GM18951 (cell line): ENCODE results near the gene BIN1.

Source experiments
- POLR2A ChIP-seq: IDR thresholded peaks from 4 replicates; pipeline ENCODE4 v1.6.1; 2011; ENCODE audit warnings: mild to moderate bottlenecking; ENCODE audit not compliant: insufficient read length, insufficient read depth; ENCODE audit errors: extremely low read depth
- in situ Hi-C: fragments of 300-500 bp; cut with MboI; formaldehyde crosslinking; loops from one replicate; pipeline ENCODE4 v1.12.0; 2022; ENCODE audit warnings: low sequenced_read_pairs, mixed read lengths, inconsistent platforms; ENCODE audit not compliant: unreplicated experiment

The BIN1 gene, protein sequence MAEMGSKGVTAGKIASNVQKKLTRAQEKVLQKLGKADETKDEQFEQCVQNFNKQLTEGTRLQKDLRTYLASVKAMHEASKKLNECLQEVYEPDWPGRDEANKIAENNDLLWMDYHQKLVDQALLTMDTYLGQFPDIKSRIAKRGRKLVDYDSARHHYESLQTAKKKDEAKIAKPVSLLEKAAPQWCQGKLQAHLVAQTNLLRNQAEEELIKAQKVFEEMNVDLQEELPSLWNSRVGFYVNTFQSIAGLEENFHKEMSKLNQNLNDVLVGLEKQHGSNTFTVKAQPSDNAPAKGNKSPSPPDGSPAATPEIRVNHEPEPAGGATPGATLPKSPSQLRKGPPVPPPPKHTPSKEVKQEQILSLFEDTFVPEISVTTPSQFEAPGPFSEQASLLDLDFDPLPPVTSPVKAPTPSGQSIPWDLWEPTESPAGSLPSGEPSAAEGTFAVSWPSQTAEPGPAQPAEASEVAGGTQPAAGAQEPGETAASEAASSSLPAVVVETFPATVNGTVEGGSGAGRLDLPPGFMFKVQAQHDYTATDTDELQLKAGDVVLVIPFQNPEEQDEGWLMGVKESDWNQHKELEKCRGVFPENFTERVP

GRCh38 chr2:127106991-127107621, at the start of gene BIN1:
Gene BIN1 (minus strand): TSS chr2:127107154. CDS start chr2:127106943, 211 bp downstream.
- TF ChIP-seq POLR2A = peak; percentile 44
- in situ Hi-C loops = no loop called here

- TF ChIP-seq POLR2A = no peak
- in situ Hi-C loops = no loop called here
Measured at GRCh38 chr2:127155947-127156346, 49.0 kb upstream of the BIN1 start.

- in situ Hi-C loops = no loop called here
- TF ChIP-seq POLR2A = no peak
Measured at GRCh38 chr2:127155028-127155581, 48.2 kb upstream of the BIN1 start.

DNA sequence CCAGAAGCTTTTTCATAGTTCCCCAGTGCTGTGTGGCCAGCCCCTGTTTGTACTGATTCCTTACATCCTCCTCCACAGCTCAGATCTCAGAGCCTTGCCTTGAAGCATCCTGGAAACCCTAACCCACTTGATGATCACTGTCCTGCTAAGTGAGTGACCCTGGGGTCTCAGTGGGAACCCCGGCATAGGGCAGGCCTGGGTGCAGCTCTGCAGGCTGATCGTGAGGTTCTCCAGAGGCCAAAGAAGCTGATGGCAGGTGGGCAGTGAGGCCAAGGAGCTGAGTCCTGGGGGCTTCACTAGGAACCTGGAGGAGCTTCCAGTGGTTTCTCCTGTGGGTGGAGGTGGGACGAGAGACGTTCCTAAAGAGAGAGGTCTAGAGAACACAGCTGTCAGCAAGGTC, 47.4 kb upstream of the BIN1 start:
- in situ Hi-C loops = no loop called here
- TF ChIP-seq POLR2A = no peak

GRCh38 chr2:127153691-127154158, 46.8 kb upstream of the BIN1 start:
- no peak for TF ChIP-seq POLR2A
- in situ Hi-C loops = no loop called here

GRCh38 chr2:127150996-127151395, 44.0 kb upstream of the BIN1 start:
- in situ Hi-C loops = no loop called here
- TF ChIP-seq POLR2A = no peak

DNA sequence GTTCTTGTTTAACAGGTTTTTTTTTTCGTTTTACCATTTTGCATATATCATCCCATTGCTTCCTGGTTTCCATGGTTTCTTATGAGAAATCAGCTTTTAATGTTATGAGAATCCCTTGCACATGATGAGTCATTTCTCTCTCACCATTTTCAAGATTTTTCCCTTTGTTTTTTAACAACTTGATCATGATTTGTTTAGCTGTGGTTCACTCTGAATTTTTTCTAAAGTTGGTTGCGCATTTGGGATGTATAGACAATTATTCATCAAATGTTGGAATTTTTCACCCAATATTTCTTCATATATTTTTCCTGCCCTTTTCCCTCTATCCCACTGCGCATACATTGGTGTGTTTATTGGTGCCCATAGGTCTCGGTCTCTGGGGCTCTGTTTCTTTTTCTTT, 42.4 kb upstream of the BIN1 start:
- in situ Hi-C loops = no loop called here
- no peak for TF ChIP-seq POLR2A

GRCh38 chr2:127146820-127147502, 40.0 kb upstream of the BIN1 start:
- no peak for TF ChIP-seq POLR2A
- in situ Hi-C loops = no loop called here

GRCh38 chr2:127146071-127146725, 39.2 kb upstream of the BIN1 start:
- in situ Hi-C loops = no loop called here
- TF ChIP-seq POLR2A = no peak

- in situ Hi-C loops = no loop called here
- TF ChIP-seq POLR2A = no peak
Measured at GRCh38 chr2:127145280-127145895, 38.4 kb upstream of the BIN1 start.

- in situ Hi-C loops = no loop called here
Measured at GRCh38 chr2:127143841-127144782, 37.2 kb upstream of the BIN1 start.

More at GRCh38 chr2:127143841-127144782, 37.2 kb upstream of the BIN1 start:
- no peak for TF ChIP-seq POLR2A
